ENCODE measurements around the gene CDH4. TPM values are rescaled to one million over a fixed set of nuclear protein-coding genes. Genes with fewer than 3 reads are reported as not detected.

The CDH4 gene
- total and polyA plus RNA-seq, 2 of the 8 experiments (the other 6 are each of a cell fraction or from before 2014, with no cell fraction given): 4.3 to 7.9 TPM

- TF ChIP-seq E2F6 (IDR thresholded peaks at IDR 0.05) (no peak), TBP (IDR thresholded peaks at IDR 0.05; ENCODE audit: low read depth, low read length) (no peak), MAX (IDR thresholded peaks at IDR 0.05) (no peak), JUND (IDR thresholded peaks at IDR 0.05; ENCODE audit: low read length) (no peak), TAF7 (optimal IDR thresholded peaks at IDR 0.05; ENCODE audit: borderline replicate concordance, low read depth, low read length) (no peak), CHD2 (IDR thresholded peaks at IDR 0.05; ENCODE audit: low read length) (no peak)
Observed at GRCh38 chr20:61850457-61850856, 598.4 kb downstream of the CDH4 start (continued).

Measured in H1 (cell line).